LNCAP (cell line): Measurements from ENCODE around the gene CPNE6.

Experiments used
- CTCF ChIP-seq: fragments of 450-650 bp; IDR thresholded peaks from 2 replicates; pipeline ENCODE4 v1.5.1; 2017; ENCODE audit warnings: mild to moderate bottlenecking

The CPNE6 gene

GRCh38 chr14:24093207-24093900, 22.0 kb downstream of the CPNE6 start:
- TF ChIP-seq CTCF: no peak

- no peak for TF ChIP-seq CTCF
Observed at GRCh38 chr14:24093901-24094840, 22.8 kb downstream of the CPNE6 start, which contains the start of gene PCK2. TSS of gene PCK2 (plus strand) at chr14:24094311. CDS start at chr14:24094406, 95 bp downstream.

GRCh38 chr14:24094841-24095270, 23.5 kb downstream of the CPNE6 start:
- TF ChIP-seq CTCF: no peak

GRCh38 chr14:24095271-24096068, 24.1 kb downstream of the CPNE6 start:
- TF ChIP-seq CTCF: no peak

- TF ChIP-seq CTCF: no peak
Observed at GRCh38 chr14:24096545-24097181, 25.3 kb downstream of the CPNE6 start.

- no peak for TF ChIP-seq CTCF
Observed at GRCh38 chr14:24098229-24098926, 27.0 kb downstream of the CPNE6 start.
